B cell (primary cell): ENCODE data around the gene OASL. TPM values are rescaled to one million over a fixed set of nuclear protein-coding genes. Genes with fewer than 3 reads are reported as not detected.

ENCODE experiments used
- ATAC-seq: fragments of 200-7000 bp; cut with Tn5 transposase; one replicate; pipeline ENCODE4 v1.10.0; 2021; ENCODE audit warnings: low read depth, mild to moderate bottlenecking, moderate number of reproducible peaks, moderate library complexity
- CTCF ChIA-PET: fragments of 350-600 bp; sonication (Branson Sonifier 250); formaldehyde crosslinking; loops from one replicate; lab custom pipeline; 2021; ENCODE audit warnings: antibody characterized with exemption, inconsistent platforms; lab: Charles Lee
- POLR2A ChIA-PET: fragments of 350-600 bp; sonication (Branson Sonifier 250); formaldehyde crosslinking; loops from one replicate; lab custom pipeline; 2021; ENCODE audit warnings: antibody characterized with exemption; lab: Charles Lee
- DNase-seq: peaks from one replicate; pipeline ENCODE4 v3.0.0; 2013
- H2AFZ ChIP-seq: 2 replicates; pipeline ENCODE4 v1.6.1; 2012; ENCODE audit warnings: mild to moderate bottlenecking, low read depth, low read length; ENCODE audit not compliant: insufficient read depth, poor library complexity, severe bottlenecking
- H3K27ac ChIP-seq, 2 donors: 1 replicate in 1 of 2; 2 replicates in 1 of 2; pipeline ENCODE4 v1.5.1; 2012 to 2013; ENCODE audit warnings: low read length in 2 of 2, mild to moderate bottlenecking in 2 of 2, moderate library complexity in 1 of 2
- H3K27me3 ChIP-seq, 4 experiments: fragments of 200-600 bp in 1 of 4; sonication (generic) in 1 of 4; replicated peaks in 1 of 4; 1 replicate in 2 of 4; 2 replicates in 2 of 4; pipeline versions ENCODE4 v1.6.1 to v1.7.0; 2013 to 2016; ENCODE audit warnings: low read length in 3 of 4, mild to moderate bottlenecking in 2 of 4, mixed read lengths in 1 of 4, moderate library complexity in 1 of 4; ENCODE audit not compliant: insufficient read depth in 4 of 4, control insufficient read depth in 3 of 4; ENCODE audit errors: control extremely low read depth in 1 of 4
- H3K36me3 ChIP-seq, 2 experiments: replicated peaks in 1 of 2; 1 replicate in 1 of 2; 2 replicates in 1 of 2; pipeline versions ENCODE4 v1.6.1 to v1.7.1; 2013; ENCODE audit warnings: low read length in 1 of 2; ENCODE audit not compliant: insufficient read depth in 2 of 2, control insufficient read depth in 1 of 2; ENCODE audit errors: control extremely low read depth in 1 of 2, extremely low read depth in 1 of 2
- H3K4me1 ChIP-seq, 2 donors: fragments of 200-600 bp in 1 of 2; sonication (generic) in 1 of 2; 1 replicate in 1 of 2; 2 replicates in 1 of 2; pipeline versions ENCODE4 v1.5.1 to v1.6.1; 2013 to 2017; ENCODE audit warnings: low read length in 2 of 2; ENCODE audit not compliant: control insufficient read depth in 2 of 2, insufficient read depth in 2 of 2
- H3K4me2 ChIP-seq: replicated peaks from 2 replicates; pipeline ENCODE3; 2012; ENCODE audit warnings: mild to moderate bottlenecking, low read depth, low read length; ENCODE audit not compliant: poor library complexity, severe bottlenecking
- H3K4me3 ChIP-seq, 5 experiments: fragments of 200-600 bp in 1 of 5; sonication (generic) in 1 of 5; 1 replicate in 3 of 5; 2 replicates in 2 of 5; pipeline versions ENCODE4 v1.5.1 to v1.7.0; 2011 to 2016; ENCODE audit warnings: low read length in 4 of 5, mild to moderate bottlenecking in 4 of 5, low read depth in 2 of 5, control low read depth in 1 of 5, moderate library complexity in 1 of 5; ENCODE audit not compliant: insufficient read depth in 1 of 5; ENCODE audit errors: control extremely low read depth in 1 of 5, extremely low read depth in 1 of 5
- H3K79me2 ChIP-seq: fragments of 200-600 bp; sonication (generic); one replicate; pipeline ENCODE4 v1.6.0; 2016; ENCODE audit warnings: low read length; ENCODE audit not compliant: control insufficient read depth, insufficient read depth
- H3K9ac ChIP-seq: fragments of 200-600 bp; sonication (generic); 2 replicates; pipeline ENCODE4 v1.6.1; 2017; ENCODE audit warnings: mild to moderate bottlenecking, low read length, moderate library complexity
- H3K9me3 ChIP-seq, 3 donors: one replicate each; pipeline versions ENCODE4 v1.6.1 to v1.7.1; 2013; ENCODE audit warnings: low read length in 2 of 3; ENCODE audit not compliant: control insufficient read depth in 2 of 3, insufficient read depth in 1 of 3; ENCODE audit errors: control extremely low read depth in 1 of 3
- H4K20me1 ChIP-seq: 2 replicates; pipeline ENCODE4 v1.6.0; 2012; ENCODE audit warnings: mild to moderate bottlenecking, low read length; ENCODE audit not compliant: insufficient read depth, control insufficient read depth, poor library complexity, severe bottlenecking
- H3K27ac Mint-ChIP-seq: one replicate; pipeline ENCODE4 v1.8.0; 2021; ENCODE audit warnings: mixed read lengths
- H3K27me3 Mint-ChIP-seq: one replicate; pipeline ENCODE4 v1.8.0; 2021; ENCODE audit warnings: mixed read lengths
- H3K4me1 Mint-ChIP-seq: one replicate; pipeline ENCODE4 v1.8.0; 2021; ENCODE audit warnings: mixed read lengths
- H3K4me3 Mint-ChIP-seq: one replicate; pipeline ENCODE4 v1.8.0; 2021; ENCODE audit warnings: mixed read lengths
- H3K9me3 Mint-ChIP-seq: one replicate; pipeline ENCODE4 v1.8.0; 2022; ENCODE audit warnings: mixed read lengths; ENCODE audit not compliant: insufficient read depth
- CTCF ChIP-seq: fragments of 200-600 bp; IDR thresholded peaks from one replicate; pipeline ENCODE4 v1.8.0; 2022; ENCODE audit warnings: antibody characterized with exemption, mild to moderate bottlenecking
- EZH2 ChIP-seq: IDR thresholded peaks from 2 replicates; pipeline ENCODE4 v1.6.1; 2012; ENCODE audit warnings: borderline replicate concordance, low read depth, mild to moderate bottlenecking, moderate library complexity, low read length; ENCODE audit not compliant: insufficient read depth, poor library complexity, severe bottlenecking
- WGBS: methylation state at CpG from one replicate; pipeline ENCODE4 v1.1.5; 2013; ENCODE audit warnings: missing lambda C conversion rate; ENCODE audit not compliant: insufficient coverage; 5-methylcytosine and 5-hydroxymethylcytosine counted together
- intact Hi-C: fragments of 100-400 bp; cut with micrococcal nuclease; formaldehyde crosslinking; loops from one replicate; pipeline ENCODE4 v1.10.0; 2022
- polyA plus RNA-seq: library from polyadenylated mRNA; depleted of rRNA; stranded (reverse); fragments of >200 nt; gene quantifications from 2 replicates; pipeline ENCODE4 v1.2.3, GENCODE V29; 2012
- total RNA-seq, 2 donors: library from RNA; stranded (reverse); fragments of 120-200 nt in 1 of 2; gene quantifications; 1 replicate in 1 of 2; 2 replicates in 1 of 2; pipeline versions ENCODE4 v1.2.3 to v1.2.4, GENCODE V29; 2013 to 2022

OASL gene
- total and polyA plus RNA-seq, 2 donors (not counting 1 experiment from before 2014, with no cell fraction given), result 0.18 to 1.1 TPM

GRCh38 chr12:120979220-120979861 is 59.7 kb downstream of the OASL start:
- 96% methylated on average over 8 of the region's 10 CpGs for WGBS
- Histone ChIP-seq H3K9ac (no peak overlapping the region), H3K27ac (no peak overlapping the region), H3K4me2 (no peak overlapping the region), H3K9me3 (no peaks in the 10 kb centered on the region), H4K20me1 (no peaks in the 10 kb centered on the region), H2AFZ (no peak overlapping the region), H3K36me3 (no peaks in the 10 kb centered on the region), H3K4me3 (no peak overlapping the region), H3K4me1 (no peaks in the 10 kb centered on the region), H3K27me3 (no peaks in the 10 kb centered on the region), H3K79me2 (no peaks in the 10 kb centered on the region)
- Mint-ChIP-seq H3K4me3 (no peak overlapping the region), H3K4me1 (no peaks in the 10 kb centered on the region), H3K27ac (no peak overlapping the region), H3K27me3 (no peaks in the 10 kb centered on the region), H3K9me3 (no peaks in the 10 kb centered on the region)
- intact Hi-C loops, result loop anchor here (10.0 kb wide), 1 partner anchor 195 kb away; no protein-coding TSS in a partner anchor
- ChIA-PET CTCF (interaction anchor here (0.8 kb wide), 1 partner anchor 8 kb away, joined by 4 read pairs; no protein-coding TSS in a partner anchor), POLR2A (no interaction called here)
- no peak for TF ChIP-seq EZH2
- ATAC-seq (no peak), DNase-seq (no peak)

GRCh38 chr12:120978296-120979219 is 60.5 kb downstream of the OASL start, which contains the start of gene HNF1A:
Gene HNF1A, plus strand, starts transcription at chr12:120978543. Its CDS starts 226 bp downstream, at chr12:120978769.
- H3K79me2 ChIP-seq, result no peaks in the 10 kb centered on the region
- H3K9me3 Mint-ChIP-seq, result no peaks in the 10 kb centered on the region
- CTCF ChIA-PET, result no interaction called here
- no peak within 1 kb of the TSS for H3K9ac ChIP-seq
- intact Hi-C loops, result loop anchor here (10.0 kb wide), 1 partner anchor 194 kb away; no protein-coding TSS in a partner anchor
- H3K4me1 ChIP-seq, result no peaks in the 10 kb centered on the region
- no peak within 1 kb of the TSS for H3K27ac ChIP-seq
- no peaks in the 10 kb centered on the region for H3K27me3 Mint-ChIP-seq
- H3K27me3 ChIP-seq, result no peaks in the 10 kb centered on the region
- POLR2A ChIA-PET, result no interaction called here
- no peak for ATAC-seq
- no peaks in the 10 kb centered on the region for H3K4me1 Mint-ChIP-seq
- no peak within 1 kb of the TSS for H3K27ac Mint-ChIP-seq
- no peak within 1 kb of the TSS for H2AFZ ChIP-seq
- no peak within 1 kb of the TSS for H3K4me3 Mint-ChIP-seq
- H3K4me3 ChIP-seq, result no peak within 1 kb of the TSS
- no peaks in the 10 kb centered on the region for H3K9me3 ChIP-seq
- DNase-seq, result no peak
- 93% methylated on average over 38 of the region's 40 CpGs for WGBS
- H4K20me1 ChIP-seq, result no peaks in the 10 kb centered on the region
- no peaks in the 10 kb centered on the region for H3K36me3 ChIP-seq
- TF ChIP-seq CTCF (no peak), EZH2 (no peak)
- H3K4me2 ChIP-seq, result no peak within 1 kb of the TSS
